Osteocyte (in vitro differentiated cells): ENCODE data around the gene RAB42. TPM values are rescaled to one million over a fixed set of nuclear protein-coding genes. Genes with fewer than 3 reads are reported as not detected.
"Not testable (repeated sequence)": the region's sequence is repeated elsewhere in the genome, so short reads cannot be mapped to it uniquely, and the experiment has no call there.

ENCODE experiments used
- DNase-seq: peaks from one replicate; pipeline ENCODE4 v3.0.0; 2021; ENCODE audit warnings: mixed read lengths; ENCODE audit not compliant: unreplicated experiment; ENCODE audit errors: extremely low spot score
- H3K27ac Mint-ChIP-seq: one replicate; pipeline ENCODE4 v1.8.0; 2021; ENCODE audit warnings: mild to moderate bottlenecking, mixed read lengths; ENCODE audit not compliant: unreplicated experiment
- H3K27me3 Mint-ChIP-seq: one replicate; pipeline ENCODE4 v1.8.0; 2021; ENCODE audit warnings: mixed read lengths; ENCODE audit not compliant: unreplicated experiment
- H3K36me3 Mint-ChIP-seq: one replicate; pipeline ENCODE4 v1.8.0; 2021; ENCODE audit warnings: mixed read lengths; ENCODE audit not compliant: unreplicated experiment
- H3K4me1 Mint-ChIP-seq: one replicate; pipeline ENCODE4 v1.8.0; 2021; ENCODE audit warnings: mixed read lengths; ENCODE audit not compliant: unreplicated experiment
- H3K4me3 Mint-ChIP-seq: one replicate; pipeline ENCODE4 v1.8.0; 2021; ENCODE audit warnings: mild to moderate bottlenecking, moderate library complexity, mixed read lengths; ENCODE audit not compliant: unreplicated experiment
- H3K9me3 Mint-ChIP-seq: one replicate; pipeline ENCODE4 v1.8.0; 2021; ENCODE audit warnings: mixed read lengths; ENCODE audit not compliant: unreplicated experiment
- CTCF ChIP-seq: fragments of 200-600 bp; sonication (generic); IDR thresholded peaks from 2 replicates; pipeline ENCODE4 v1.5.0; 2021; ENCODE audit warnings: antibody characterized with exemption, mild to moderate bottlenecking, moderate library complexity
- total RNA-seq: library from RNA; stranded (reverse); gene quantifications from 2 replicates; pipeline ENCODE4 v1.2.1, GENCODE V29; 2021

RAB42 gene
- total RNA-seq, 1 donor from 2014 or later, result 0.56 TPM

DNA sequence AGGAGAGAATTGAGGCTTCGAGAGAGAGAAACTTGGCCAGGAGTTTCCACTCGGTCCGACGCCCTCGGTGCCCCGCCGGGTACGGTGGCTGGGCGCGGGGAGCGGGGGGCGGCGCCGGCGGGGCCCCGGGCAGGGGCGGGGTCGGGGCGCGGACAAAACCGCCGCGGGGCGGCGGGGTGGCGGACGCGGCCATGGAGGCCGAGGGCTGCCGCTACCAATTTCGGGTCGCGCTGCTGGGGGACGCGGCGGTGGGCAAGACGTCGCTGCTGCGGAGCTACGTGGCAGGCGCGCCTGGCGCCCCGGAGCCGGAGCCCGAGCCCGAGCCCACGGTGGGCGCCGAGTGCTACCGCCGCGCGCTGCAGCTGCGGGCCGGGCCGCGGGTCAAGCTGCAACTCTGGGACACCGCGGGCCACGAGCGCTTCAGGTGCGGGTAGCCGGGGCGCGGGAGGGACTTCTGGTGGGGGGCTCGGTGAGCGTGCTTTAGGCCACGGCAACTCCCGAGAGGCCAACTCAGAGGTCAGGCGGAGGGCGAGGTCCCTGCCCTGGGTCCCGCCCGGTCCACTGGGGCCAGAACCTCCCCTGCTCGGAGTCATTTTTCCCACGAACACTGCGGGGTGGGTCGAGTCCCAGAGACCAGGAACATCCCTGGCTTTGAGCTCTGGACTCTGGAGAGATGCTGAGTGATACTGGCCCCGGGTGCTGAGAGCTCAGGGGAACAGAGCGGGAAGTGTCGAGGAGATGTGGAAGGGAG, 431 bp downstream of the RAB42 start:
- peak overlapping the region; percentile 72 for H3K4me3 Mint-ChIP-seq
- TF ChIP-seq CTCF, result no peak
- H3K27me3 Mint-ChIP-seq, result no peaks in the 10 kb centered on the region
- H3K27ac Mint-ChIP-seq, result no peak overlapping the region
- no peaks in the 10 kb centered on the region for H3K9me3 Mint-ChIP-seq
- H3K4me1 Mint-ChIP-seq, result peaks cover 16% of the 10 kb centered on the region
- DNase-seq, result no peak
- H3K36me3 Mint-ChIP-seq, result no peaks in the 10 kb centered on the region

DNA sequence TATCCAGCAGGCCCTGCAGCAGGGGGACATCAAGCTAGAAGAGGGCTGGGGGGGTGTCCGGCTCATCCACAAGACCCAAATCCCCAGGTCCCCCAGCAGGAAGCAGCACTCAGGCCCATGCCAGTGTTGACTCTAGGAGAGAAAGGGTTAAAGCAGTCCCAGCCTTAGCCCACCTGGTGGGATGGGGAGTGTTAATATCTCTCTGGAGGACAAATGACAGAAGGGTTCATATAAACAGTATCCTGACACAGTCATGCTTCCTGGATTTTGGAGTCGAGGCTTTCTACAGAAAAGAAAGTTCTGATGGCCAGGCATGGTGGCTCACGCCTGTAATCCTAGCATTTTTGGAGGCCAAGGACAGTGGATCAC, 1.9 kb downstream of the RAB42 start:
- H3K36me3 Mint-ChIP-seq, H3K27ac Mint-ChIP-seq, H3K27me3 Mint-ChIP-seq, H3K4me3 Mint-ChIP-seq, H3K9me3 Mint-ChIP-seq, DNase-seq: not testable (repeated sequence)
- H3K4me1 Mint-ChIP-seq, result peaks cover 16% of the 10 kb centered on the region

DNA sequence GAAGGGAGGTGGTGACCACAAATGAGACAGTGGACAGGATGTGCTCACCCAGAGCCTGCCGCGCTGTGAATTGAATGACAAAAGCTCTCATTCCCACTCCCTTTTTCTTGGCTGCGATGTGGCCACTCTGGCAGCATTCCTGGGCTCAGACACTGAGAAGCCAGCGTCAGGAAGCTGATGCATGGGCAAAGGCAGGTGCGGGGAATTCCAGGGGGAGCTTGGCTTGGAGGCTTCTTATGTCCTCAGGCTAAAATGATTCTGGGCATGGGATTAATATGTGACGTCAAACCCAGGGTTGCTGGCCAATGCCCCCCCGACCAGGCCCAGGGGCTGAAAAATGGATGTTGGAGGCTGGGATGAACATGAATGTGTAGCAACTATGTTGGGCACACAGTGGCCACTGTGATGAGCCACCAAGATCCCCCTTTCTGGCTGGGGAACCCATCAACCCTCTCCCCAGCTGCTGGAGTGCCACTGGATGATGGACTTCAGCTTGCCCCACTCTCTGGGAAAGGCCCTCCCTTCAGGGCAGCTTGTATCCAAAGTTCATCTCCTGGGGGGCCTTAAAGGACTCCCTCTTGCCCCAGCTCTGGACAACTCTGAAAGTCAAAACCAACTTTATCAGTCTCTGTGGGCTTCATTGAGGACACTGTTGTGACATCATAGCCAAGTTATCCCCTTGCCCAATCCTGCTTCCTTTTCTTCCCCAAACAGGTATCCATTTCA, 2.8 kb downstream of the RAB42 start:
- DNase-seq, H3K27me3 Mint-ChIP-seq, H3K9me3 Mint-ChIP-seq, H3K4me3 Mint-ChIP-seq, H3K36me3 Mint-ChIP-seq, H3K27ac Mint-ChIP-seq: not testable (repeated sequence)
- H3K4me1 Mint-ChIP-seq, result peaks cover 15% of the 10 kb centered on the region

DNA sequence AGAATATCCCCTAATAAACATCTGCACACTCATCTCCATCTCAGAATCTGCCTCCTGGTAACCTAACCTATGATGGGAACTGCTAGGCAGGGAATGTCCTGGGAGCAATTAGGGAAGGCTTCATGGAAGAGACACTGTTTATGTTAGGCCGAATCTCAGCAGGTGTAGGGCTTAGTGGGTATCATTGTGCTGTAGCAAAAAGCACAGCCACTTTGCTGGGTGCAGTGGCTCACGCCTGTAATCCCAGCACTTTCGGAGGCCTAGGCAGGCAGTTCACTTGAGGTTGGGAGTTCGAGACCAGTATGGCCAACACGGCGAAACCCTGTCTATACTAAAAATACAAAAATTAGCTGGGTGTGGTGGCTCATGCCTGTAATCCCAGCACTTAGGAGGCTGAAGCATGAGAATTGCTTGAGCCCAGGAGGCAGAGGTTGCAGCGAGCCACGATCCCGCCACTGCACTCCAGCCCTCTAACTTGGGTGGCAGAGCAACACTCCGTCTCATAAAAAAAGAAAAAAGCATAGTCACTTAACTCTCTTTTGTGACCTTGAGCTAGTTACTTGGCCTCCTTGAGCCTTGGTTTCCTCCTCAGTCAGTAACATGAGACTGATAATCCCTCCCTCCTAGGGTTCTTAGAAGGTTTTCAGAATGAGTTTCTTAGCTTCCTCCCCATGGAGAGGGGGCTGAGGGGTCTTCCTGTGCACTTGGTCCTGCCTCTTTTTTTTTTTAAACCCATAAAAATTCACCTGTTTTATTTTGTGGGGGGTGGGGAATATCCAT, 3.5 kb downstream of the RAB42 start:
- H3K4me1 Mint-ChIP-seq, result peaks cover 8% of the 10 kb centered on the region
- no peaks in the 10 kb centered on the region for H3K36me3 Mint-ChIP-seq
- H3K9me3 Mint-ChIP-seq, result no peaks in the 10 kb centered on the region
- no peak overlapping the region for H3K4me3 Mint-ChIP-seq
- DNase-seq, result no peak
- H3K27me3 Mint-ChIP-seq, result no peaks in the 10 kb centered on the region
- no peak for TF ChIP-seq CTCF
- H3K27ac Mint-ChIP-seq, result no peak overlapping the region

- not testable (repeated sequence) for DNase-seq, H3K27ac Mint-ChIP-seq, H3K9me3 Mint-ChIP-seq, H3K36me3 Mint-ChIP-seq, H3K4me1 Mint-ChIP-seq, H3K4me3 Mint-ChIP-seq, H3K27me3 Mint-ChIP-seq
These were observed 4.2 kb downstream of the RAB42 start for GRCh38 chr1:28596276-28596675.

- Mint-ChIP-seq H3K4me3 (peak overlapping the region; percentile 15), H3K36me3 (peaks cover 5% of the 10 kb centered on the region), H3K27ac (peak overlapping the region; percentile 89), H3K9me3 (no peaks in the 10 kb centered on the region), H3K27me3 (no peaks in the 10 kb centered on the region), H3K4me1 (peaks cover 18% of the 10 kb centered on the region)
- no peak for TF ChIP-seq CTCF
- DNase-seq, result peak; percentile 86
These were observed 9.6 kb downstream of the RAB42 start for GRCh38 chr1:28601696-28602095.
